ENCODE results near the gene KDM5A. TPM values are rescaled to one million over a fixed set of nuclear protein-coding genes. Genes with fewer than 3 reads are reported as not detected.

KDM5A gene
- total RNA-seq, 1 donor from 2014 or later: 75.2 TPM

DNA sequence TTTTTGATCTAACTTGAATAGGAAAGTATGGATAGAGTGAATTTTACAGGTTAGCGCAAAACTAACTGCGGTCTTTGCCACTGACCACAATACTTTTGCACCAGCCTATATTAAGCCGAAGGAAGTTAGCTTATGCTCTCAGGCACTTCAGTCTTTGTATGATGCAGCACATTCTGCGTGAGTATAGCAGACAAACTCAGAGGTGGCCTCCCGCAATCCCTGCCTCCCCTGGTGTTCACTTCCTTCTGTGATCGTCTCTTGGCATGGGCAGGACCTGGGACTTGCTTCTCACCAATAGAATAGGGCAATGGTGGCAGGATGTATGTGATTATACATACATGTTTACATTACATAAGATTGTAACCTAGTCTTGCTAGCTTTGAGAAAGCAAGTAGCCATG is 116.2 kb downstream of the KDM5A start:
- no peak for DNase-seq (ENCODE audit: low spot score)

DNA sequence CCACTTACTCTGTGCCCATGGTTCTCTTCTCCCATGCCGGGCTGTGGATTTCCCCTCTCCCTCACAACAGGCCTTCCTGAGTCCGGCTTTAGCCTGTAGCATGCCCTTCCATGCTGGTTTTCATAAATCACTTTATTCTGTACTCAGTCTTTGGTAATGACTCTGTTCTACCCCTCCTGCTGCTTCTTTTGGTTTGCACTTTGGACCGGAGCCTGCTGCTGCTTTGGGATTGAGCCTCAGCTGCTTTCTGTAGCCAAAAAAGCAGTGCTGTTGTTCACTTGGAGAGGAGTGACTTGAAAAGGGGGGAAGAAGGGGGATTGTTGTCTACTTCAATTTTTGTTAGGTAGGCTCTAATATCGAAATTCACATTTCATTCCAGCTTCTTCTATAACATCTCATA is 118.0 kb downstream of the KDM5A start:
- DNase-seq (ENCODE audit: low spot score): no peak

DNA sequence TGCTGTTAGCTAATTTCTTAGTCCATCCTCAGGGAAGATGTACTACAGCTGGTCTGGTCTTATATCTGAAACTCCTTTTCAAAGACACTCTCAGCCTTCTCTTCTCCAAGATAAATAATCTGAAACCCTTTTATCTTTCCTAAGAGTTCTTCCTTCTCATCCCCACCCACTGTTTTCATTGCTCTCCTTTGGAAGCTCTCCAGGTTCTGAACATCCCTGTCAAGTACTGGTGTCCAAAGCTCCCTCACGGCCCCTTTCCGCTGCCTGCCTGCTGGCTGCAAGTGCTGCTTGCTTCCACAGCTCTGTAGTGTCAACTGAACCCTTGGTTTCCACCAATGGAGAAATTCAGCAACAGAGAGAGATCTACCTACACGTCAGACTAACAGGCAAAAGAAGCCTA is 119.9 kb downstream of the KDM5A start:
- DNase-seq (ENCODE audit: low spot score): no peak

DNA sequence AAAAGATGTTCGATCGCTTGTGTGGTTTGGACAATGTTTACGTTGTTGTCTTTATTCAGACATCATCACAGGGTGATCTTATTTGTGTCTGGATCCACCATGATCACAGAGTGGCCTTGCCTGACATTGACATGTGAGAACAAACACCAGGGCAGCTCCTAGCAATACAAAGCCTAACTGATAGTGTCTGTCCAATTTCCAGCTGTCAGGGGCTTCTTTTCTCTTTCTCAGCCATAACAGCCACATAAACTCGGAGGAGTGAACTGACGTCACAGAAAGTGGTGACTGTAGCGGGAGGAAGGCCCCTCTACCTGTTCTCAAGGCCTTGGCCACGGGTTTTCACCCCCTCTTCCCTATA is 120.7 kb downstream of the KDM5A start:
- no peak for DNase-seq (ENCODE audit: low spot score)

DNA sequence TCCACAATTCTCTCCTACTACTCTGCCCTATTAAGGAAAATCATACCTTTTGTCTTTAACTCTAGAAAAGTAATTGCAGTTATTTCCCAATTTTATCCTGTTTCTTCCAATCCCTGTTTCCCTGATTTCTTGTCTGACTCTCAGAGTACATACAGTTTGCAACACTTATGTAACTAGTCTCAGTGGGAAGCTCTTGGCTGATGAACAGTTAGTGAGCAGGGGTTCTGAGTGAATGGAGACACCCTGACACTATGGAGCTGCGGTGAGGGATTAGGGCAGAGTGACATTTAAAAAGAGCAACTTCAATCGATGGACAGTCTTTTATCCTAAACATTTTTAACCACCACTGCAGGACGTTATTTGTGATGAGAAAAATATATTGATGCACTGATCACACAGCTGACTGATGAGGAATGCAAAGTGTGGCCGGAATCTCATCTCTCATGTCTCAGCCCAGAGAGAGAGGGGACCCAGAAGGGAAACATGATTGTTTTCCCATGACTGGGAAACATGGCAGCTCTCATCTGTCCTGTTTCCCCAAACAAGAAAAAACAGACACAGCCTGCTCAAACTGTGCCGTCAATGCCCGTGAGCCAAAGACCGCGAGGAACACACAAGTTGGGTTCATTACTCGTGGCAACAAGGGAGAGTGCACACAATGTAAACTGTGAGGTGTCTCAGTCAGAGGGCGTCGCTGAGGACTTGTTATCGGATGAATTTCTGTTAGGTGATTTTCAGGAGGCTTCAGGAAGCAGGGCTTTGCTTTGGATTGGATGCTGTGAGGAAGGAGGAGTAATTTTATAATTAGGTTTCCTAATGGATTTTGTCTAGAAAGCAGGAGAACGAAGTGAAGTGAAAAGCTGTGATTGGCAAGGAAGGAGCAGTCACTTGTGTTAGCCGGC is 121.3 kb downstream of the KDM5A start:
- DNase-seq (ENCODE audit: low spot score): no peak

DNA sequence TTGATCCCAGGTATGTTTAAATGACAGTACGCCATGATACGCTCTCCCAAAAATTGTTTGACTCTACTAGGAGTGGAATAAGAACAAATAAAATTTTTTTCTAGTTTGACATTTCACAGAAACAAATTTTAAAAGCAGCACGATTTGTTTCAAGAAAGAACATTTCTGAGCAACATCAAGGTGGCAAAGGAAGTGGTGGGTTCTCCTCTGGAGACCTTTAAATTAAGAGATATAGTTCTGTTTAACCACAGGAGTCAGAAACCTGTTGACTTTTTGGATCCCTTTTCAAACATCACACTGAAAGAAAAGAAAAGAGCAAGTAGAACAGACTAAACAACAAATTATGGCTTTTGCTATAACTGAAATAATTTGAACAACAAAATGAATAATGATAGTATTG is 124.0 kb downstream of the KDM5A start:
- no peak for DNase-seq (ENCODE audit: low spot score)

DNA sequence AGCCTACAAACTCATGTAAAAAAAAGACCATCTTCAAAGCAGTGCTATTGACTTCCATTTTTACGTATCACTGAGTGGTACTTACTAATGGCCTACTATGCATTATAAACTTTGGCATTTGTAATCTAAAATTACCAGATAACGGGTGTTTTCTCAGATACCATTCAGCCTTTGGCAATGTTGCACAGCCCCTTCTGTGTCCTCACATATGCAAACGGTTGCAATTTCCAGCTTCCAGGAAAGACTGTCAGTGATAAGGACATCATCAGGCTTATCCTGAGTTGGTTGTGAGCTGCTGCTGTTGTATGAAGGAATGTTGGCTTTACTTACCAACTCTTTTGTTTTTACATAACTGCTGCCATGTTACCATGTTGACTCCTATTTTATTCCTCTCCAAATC is 124.9 kb downstream of the KDM5A start:
- no peak for DNase-seq (ENCODE audit: low spot score)

DNA sequence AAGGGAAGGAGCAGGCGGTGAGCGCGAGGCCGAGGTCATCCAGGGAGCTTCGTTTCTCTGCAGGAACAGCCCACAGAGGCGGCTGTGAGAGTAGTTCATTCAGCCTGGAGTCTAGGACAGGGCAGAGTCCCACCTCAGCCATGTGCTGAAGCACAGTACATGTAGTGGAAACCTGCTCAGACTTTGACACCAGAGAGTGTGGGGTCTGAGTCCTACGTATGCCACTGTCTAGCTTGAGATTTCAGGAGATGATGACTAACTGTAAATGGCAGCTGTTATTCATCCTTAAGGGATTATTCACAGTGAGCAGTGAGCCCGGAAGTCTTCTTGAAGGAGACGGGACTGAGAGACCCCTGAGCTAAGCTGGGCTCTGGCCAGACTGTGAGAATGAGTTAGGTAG is 125.5 kb downstream of the KDM5A start:
- no peak for DNase-seq (ENCODE audit: low spot score)

DNA sequence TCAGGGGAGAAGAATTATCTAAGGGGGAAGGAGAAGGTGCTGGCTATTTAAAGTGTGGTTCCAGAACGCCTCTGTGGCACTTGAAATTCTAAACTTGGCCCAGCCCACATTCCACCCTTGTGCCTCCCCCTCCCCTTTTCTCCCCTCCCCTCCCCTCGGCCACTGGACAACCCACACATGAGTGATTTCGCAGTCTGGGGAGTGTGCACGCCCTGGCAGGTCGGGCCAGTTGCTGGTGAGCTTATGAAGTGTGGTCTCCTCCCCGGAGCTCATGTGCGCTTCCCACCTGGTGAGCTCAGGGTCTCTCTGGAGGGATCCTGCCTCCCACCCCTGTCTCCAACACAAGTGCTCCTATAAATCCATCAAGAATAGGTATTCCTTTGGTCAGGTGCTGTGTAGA is 126.3 kb downstream of the KDM5A start, which contains the start of gene SLC6A13:
SLC6A13 (minus strand) TSS at position 20 of the 400 bp plus-strand sequence. CDS start 2,784 bp downstream, outside the sequence.
- DNase-seq (ENCODE audit: low spot score): no peak

DNA sequence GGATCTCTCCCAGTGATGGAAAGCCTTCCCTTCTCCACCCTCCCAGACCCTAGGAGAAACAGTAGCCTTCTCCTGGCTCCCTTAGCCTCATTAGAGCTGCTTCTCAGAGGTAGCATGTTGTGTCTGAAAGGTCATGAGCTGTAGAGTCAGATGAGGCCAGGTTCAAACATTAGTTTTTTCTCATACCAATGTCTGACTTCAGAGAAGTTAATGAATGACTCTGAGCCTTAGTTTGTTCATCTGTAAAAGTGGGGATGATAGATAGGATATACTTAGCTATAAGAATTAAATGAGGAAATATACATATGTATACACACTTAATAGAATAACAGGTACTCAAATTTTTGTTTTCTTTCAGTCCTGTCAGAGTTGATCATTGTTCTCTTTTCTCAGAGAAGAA is 127.0 kb downstream of the KDM5A start:
- no peak for DNase-seq (ENCODE audit: low spot score)

DNA sequence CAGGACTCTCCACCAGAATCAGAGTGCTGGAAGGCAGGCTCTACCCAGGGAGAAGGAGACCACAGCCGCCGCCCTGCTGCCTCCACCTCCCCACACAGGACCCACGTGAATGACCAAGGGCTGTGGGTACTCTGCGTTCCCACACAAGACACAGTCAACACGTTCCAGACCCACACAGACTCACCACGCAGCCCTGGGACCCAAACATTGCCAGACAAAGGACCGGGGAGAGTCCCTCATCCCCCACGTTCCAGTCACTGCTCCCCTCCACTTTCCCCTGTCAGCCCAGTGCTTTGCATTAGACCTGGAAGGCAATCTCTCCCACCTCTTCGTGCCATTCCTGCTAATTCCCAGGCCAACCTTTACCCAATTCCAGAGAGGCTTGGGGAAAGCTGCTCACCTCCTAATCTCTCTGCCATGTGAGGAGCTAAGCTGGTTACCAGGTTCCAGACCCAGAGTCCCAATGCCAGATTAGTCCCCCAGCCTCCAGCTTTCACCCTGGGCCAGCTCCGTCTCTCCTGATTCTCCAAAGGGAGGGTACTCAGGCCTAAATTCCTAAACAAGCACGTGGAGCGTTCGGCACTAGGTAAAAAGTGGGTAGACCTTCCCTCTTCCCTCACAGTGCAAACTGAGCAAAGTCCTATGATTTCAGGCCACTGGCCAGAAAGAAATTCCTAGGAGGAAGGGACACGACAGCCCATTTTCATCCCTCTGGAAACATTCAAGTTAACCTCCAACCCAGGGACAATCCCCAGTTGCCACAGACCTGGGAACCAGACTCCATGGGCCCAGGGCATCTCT is 131.4 kb downstream of the KDM5A start:
- no peak for DNase-seq (ENCODE audit: low spot score)

DNA sequence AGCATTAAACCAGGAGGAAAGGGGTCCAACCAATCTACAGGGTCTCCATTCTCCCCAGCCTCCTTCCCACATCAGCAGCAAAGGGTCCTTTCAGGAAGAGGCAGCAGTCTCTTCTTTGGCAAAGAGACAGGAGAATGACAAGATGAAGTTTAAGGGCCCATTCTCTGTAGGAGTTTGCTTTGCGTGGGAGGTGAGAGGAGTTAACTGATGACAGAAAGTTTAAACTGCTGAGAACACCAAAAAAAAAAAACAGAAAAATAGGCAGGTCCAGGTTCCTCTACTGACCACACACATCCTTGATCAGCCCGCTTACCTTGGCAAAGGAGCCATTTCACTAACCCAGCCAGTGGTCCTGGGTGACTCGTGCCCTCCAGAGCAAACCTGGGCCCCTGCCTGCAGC is 132.2 kb downstream of the KDM5A start:
- no peak for DNase-seq (ENCODE audit: low spot score)

DNA sequence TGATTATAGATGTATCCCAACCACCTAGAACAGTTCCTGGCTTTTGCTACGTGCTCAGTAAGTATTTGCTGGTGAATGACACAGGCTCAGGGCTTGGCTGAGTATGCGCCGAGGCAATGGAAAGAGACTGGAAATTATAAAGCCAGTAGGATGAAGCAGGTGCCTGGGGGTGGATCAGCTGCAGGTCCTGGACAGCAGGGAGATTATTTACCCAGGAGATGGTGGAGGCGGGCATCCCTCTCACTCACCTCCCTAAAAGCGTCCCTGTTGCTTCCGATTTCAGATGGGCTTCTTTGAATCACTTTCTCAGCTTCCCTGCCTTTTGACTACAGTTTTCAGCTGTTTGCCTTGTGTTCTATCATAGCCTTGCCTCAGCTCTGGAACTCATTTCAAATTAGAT is 132.9 kb downstream of the KDM5A start:
- DNase-seq (ENCODE audit: low spot score): no peak

DNA sequence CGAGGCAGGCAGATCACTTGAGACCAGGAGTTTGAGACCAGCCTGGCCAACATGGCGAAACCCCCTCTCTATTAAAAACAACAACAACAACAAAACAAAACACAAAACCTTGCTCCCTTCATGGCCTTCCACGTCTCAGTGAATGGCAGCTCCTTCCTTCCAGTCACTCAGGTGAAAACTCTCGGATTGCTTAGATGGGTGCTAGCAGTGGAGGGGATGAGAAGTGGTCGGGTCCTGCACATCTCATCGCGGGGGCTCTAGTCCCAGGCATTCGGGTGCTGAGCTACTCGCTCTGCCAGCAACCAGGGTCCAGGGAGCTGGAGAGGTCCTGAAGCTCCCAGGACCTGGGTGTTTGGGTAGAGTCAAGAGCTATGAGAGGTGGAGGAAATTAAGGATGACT is 134.2 kb downstream of the KDM5A start:
- no peak for DNase-seq (ENCODE audit: low spot score)

DNA sequence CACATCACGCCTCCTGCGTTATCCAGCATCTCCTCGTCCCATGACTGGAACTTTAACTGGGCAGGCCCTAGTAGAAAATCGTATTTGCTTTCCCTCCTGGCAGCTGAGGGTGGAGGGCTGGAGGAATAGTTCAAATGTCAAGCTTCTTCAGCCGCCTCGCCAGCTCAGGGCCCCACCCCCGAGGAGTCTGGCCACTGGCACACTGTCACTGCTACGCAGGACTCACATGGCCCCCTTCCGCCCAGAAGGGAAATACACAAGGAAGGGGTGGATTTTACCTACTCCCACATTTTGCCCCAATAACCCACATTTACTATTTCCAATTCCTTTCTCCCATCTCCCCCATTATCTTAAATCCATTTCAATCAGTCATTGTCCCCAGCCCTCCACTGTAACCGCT is 135.1 kb downstream of the KDM5A start:
- DNase-seq (ENCODE audit: low spot score): no peak

DNA sequence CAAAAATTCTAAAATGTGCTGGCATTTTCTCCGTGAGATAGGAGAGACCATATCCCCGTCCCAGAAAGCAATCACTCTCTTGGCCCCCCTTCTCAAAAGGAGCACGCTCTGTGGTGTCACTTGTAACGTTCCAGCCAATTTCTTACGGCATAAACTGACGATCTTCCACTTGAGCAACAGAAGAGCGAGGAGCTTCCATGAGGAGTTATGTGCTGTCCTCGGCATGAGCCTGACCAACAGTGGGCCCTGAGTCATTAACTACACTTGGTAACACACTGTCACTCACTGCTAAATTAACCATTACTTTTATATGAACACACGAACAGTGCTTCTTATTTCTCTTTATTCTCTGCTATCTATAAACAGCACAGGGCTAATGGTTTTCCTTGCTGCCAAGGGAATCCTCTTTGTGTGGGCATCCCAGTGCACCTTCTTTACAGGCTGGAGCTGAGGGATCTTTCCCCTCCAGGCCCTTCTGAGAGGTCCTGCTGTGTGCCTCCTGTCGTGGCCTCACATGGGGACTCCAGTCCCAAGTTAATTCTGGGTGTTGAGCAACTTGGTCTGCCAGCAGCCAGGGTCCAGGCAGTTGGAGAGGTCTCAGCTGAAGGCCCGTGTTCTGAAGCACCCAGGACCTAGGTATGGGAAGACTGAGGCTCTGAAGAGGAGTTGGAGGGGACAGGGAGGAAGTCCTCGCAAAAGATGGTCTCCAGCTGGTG is 135.8 kb downstream of the KDM5A start:
- no peak for DNase-seq (ENCODE audit: low spot score)

DNA sequence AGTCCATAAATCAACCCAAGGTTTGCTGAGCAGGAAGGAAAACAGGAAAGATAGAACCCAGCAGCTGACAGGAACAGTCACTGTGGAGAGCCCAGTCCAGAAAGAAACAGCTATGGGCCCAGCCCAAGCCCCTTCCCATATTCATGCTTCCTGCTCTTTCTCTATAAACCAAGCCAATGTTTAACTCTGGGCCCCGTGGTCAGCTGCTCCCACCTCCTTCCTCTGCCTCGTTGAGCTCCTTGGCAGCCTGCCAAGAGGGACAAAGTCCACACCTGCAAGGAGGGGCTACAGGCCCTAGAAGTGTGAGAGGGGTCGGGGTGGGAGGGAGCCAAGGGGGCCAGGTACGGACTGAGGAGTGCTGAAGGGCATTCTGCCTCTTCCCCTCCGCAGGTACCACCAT is 136.5 kb downstream of the KDM5A start:
- DNase-seq (ENCODE audit: low spot score): no peak

DNA sequence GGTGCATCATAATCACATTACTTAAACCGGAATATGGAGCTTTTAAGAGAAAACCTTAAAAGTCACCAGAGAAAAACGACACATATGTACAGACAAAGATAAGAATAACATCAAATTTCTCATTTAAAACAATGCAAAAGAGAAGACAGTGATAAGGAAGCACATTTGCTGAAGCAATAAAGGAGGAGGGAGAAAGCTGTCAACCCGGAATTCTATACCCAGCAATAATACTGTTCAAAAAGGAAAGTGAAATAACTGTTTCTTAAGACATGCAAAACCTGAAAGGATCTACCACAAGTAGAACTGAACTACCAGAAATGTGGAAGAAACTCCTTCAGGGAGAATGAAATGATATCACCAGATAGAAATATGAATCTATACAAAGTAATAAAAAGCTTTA is 141.8 kb downstream of the KDM5A start:
- no peak for DNase-seq (ENCODE audit: low spot score)

DNA sequence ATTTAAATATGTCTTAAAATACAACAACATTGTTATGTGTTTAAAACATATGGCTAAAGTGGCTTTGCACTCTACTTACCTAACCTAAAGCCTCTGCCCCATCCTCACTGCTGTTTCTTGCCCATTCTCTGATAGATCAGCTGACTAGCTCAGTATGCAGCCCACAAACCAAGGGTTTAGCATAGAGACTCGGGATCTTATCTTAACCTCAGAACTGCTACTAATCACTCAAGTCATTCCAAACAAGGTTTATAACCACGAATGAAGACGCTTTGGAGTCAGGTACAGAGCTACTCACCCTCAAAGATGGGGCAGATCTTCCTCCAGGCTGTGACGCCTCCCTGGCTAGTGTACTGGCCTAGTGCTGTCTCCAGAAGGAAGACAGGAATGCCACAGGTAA is 145.7 kb downstream of the KDM5A start:
- DNase-seq (ENCODE audit: low spot score): no peak

DNA sequence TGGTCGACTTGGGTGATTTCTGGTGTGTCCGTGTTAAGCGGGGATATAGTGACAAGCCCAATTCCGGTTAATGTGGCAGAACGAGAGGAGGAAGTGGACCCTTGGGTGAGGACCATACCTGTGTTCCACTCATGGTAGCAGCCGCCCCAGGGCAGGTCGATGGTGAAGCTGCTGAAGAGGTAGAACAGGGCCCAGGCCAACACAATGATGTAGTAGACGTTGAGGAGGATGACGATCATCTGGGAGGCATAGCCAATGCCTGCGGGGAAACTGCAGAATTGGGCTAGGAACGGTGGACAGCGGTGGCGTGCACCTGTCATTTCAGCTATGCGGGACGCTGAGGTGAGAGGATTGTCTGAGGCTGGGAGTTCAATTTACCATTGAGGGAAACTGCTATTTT is 146.6 kb downstream of the KDM5A start:
- no peak for DNase-seq (ENCODE audit: low spot score)

DNA sequence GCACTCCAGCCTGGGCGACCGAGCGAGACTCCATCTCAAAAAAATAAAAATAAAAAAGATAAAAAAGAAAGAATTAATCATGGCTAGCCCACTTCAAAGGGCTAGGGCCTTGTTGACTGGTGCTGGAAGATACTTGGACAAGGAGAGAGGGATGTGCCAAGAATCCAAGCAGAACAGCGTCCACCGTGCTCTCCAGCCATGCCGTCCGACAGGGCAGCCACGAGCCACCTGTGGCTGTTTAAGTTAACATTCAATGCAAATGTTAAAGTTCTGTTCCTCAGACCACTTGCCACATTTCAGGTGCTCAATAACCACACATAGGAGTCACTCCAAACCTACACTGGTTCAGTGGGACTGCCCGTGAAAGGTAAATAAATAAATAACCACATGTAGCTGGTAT is 147.9 kb downstream of the KDM5A start:
- no peak for DNase-seq (ENCODE audit: low spot score)

DNA sequence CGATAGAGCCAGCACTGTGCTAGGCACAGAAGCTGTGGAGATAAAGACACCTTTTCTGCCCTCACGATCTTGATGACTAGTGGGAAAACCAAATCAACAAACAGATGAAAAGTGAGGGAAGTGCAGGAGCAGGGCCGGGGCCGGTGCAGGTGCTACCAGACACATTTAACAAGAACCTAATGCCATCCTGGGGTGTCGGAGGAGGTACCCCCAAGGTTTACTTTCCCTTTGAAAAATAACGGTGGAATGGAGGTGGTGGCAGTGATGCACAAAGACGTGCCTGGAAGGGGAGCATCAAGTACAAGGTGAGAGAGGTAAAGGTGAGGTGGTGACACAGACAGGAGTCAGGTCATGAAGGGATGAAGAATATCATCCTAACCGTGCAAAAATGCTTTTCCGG is 148.6 kb downstream of the KDM5A start:
- DNase-seq (ENCODE audit: low spot score): no peak
